C4-2B (cell line): Measurements from ENCODE around the gene CLCA2.

Experiments
- CTCF ChIP-seq: fragments of 450-650 bp; conservative IDR thresholded peaks from 2 replicates; pipeline ENCODE4 v1.5.1; 2017; ENCODE audit warnings: mild to moderate bottlenecking
- ZFX ChIP-seq: fragments of 450-650 bp; IDR thresholded peaks from 2 replicates; pipeline ENCODE4 v1.6.1; 2017

- TF ChIP-seq CTCF (no peak), ZFX (no peak)
These were observed 44.6 kb downstream of the CLCA2 start, which contains the start of gene CLCA1 for GRCh38 chr1:86468501-86468977.
